GM12892 (cell line): ENCODE results near the gene PMEPA1.

Source experiments
- DNase-seq: peaks from one replicate; pipeline ENCODE4 v3.0.0; 2011; ENCODE audit not compliant: insufficient read length
- FAIRE-seq: peaks from 2 replicates; lab custom pipeline; 2011; peaks lifted over from hg19 to GRCh38; lab: Jason Lieb, UNC
- POLR2A ChIP-seq: IDR thresholded peaks from 2 replicates; pipeline ENCODE4 v1.6.1; 2011; ENCODE audit warnings: low read depth, low read length, control low read depth
- POLR2AphosphoS5 ChIP-seq: IDR thresholded peaks from 2 replicates; pipeline ENCODE4 v1.6.1; 2011; ENCODE audit warnings: low read depth, low read length, control low read depth
- TAF1 ChIP-seq: IDR thresholded peaks from 2 replicates; pipeline ENCODE4 v1.6.1; 2011; ENCODE audit warnings: low read depth, mild to moderate bottlenecking, control low read depth, low read length, borderline replicate concordance

The PMEPA1 gene

GRCh38 chr20:57707320-57707719 lies 2.5 kb downstream of the PMEPA1 start:
- TF ChIP-seq POLR2A = no peak
- TF ChIP-seq TAF1 = no peak
- no peak for TF ChIP-seq POLR2AphosphoS5
- FAIRE-seq (no peak), DNase-seq (no peak)

GRCh38 chr20:57705127-57705899 lies 4.5 kb downstream of the PMEPA1 start:
- FAIRE-seq (no peak), DNase-seq (no peak)
- TF ChIP-seq POLR2AphosphoS5 = no peak
- no peak for TF ChIP-seq TAF1
- TF ChIP-seq POLR2A = no peak

DNA sequence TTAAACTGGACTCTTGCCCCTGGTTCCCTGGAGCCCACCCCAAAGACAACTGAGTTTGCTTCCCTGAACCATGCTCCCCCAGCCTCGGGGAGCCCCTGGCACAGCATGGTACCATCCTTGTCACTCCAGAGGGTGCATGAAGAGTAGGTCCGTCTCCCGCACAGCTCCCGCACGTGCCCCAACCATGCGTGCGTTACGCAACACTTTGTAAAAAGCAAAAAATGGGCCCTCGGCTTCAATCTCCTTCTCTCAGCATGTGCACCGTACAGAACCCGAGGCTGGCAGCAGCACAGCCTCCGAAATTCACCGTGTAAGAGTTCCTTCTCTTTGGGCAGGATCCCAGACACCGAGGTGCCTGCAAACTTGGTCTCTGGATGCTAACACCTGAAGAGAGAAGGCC lies 5.6 kb downstream of the PMEPA1 start:
- TF ChIP-seq TAF1 = no peak
- TF ChIP-seq POLR2AphosphoS5 = no peak
- no peak for DNase-seq
- FAIRE-seq = no peak

- DNase-seq (no peak), FAIRE-seq (no peak)
- no peak for TF ChIP-seq POLR2AphosphoS5
- no peak for TF ChIP-seq TAF1
- no peak for TF ChIP-seq POLR2A
These were observed 6.8 kb downstream of the PMEPA1 start for GRCh38 chr20:57703013-57703412.

DNA sequence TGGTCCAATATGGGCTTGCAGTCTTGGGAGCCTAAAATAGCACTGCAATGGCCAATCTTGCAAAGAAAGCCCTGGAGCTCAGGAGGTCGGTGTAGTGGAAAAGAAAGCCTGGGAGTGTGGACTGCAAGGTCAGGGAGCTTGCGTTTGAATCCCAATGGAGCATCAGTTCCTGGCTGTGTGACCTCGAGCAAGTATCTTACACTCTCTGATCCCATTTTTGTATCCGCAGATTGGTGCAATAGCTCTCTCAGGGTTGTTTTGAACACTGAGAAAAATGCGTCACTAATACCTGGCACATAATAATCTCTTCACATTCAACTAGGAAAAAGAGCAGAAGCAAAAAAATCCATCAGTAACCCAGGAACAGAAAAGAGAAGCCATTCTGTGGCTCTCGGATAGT lies 7.3 kb downstream of the PMEPA1 start:
- DNase-seq (no peak), FAIRE-seq (no peak)
- no peak for TF ChIP-seq TAF1
- TF ChIP-seq POLR2AphosphoS5 = no peak
- no peak for TF ChIP-seq POLR2A

- DNase-seq (no peak), FAIRE-seq (no peak)
- no peak for TF ChIP-seq POLR2AphosphoS5
- no peak for TF ChIP-seq POLR2A
- no peak for TF ChIP-seq TAF1
These were observed 7.7 kb downstream of the PMEPA1 start for GRCh38 chr20:57702091-57702490.

DNA sequence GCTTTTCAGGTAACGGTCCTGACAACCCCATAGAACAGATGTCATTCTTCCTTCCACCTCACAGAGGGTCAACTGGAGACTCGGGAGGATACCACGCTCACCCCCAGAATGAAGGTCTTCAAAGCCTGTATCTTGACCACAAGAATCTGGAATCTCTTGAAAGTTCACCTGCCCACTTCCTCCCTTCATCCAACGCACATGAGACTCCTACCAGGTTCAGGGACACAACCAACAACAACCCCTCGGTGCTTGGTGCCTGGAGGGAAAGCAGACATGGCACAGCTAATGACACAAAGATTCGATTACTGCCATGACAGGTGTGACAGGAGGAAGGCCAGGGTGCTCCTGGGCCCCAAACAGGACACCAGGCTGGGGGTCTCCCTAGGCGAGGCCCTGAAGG lies 8.2 kb downstream of the PMEPA1 start:
- TF ChIP-seq POLR2A = no peak
- no peak for TF ChIP-seq POLR2AphosphoS5
- no peak for TF ChIP-seq TAF1
- FAIRE-seq (no peak), DNase-seq (no peak)

- FAIRE-seq = no peak
- DNase-seq = no peak
- TF ChIP-seq POLR2AphosphoS5 (no peak), TAF1 (no peak), POLR2A (no peak)
These were observed 8.7 kb downstream of the PMEPA1 start for GRCh38 chr20:57701090-57701489.

DNA sequence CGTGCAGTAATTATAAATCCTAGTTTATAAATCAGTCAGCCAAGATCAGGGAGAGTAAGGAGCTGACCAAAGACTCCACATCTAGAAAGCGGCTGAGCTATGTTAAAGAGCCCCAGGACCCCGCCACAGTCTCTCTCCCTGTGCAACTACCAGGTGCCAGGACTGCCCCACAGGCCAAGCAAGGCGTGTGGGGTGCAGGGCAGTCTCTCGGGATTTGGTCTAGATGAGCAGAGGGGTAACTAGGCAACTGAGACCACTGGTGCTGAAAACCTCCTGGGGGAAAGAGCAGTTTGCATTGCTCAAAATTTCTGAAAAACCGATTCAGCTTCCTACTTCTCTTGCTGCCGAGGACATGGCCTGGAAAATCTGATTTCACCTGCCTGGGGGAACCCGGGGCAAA lies 10.4 kb downstream of the PMEPA1 start:
- no peak for TF ChIP-seq POLR2A
- TF ChIP-seq POLR2AphosphoS5 = no peak
- no peak for TF ChIP-seq TAF1
- DNase-seq (no peak), FAIRE-seq (no peak)

DNA sequence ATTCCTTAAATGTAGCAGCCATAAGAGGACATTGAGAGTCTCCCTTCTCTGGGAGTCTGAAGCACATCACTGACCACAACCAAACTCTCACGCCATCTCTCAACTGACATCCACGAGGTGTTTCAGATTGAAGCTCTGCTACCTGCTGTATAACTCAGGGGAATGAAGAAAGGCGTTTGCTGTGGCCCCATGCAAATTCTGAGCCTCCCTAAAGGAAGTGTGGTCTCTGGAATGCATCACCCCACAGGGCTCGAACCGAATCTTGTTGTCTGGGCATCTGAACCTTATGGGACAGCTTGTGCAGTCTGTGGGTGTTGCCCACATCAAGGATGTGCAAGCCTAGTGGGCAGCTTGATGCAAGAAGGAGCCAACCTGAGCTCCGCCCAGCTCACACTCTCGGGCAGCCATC lies 10.9 kb downstream of the PMEPA1 start:
- TF ChIP-seq POLR2A (no peak), TAF1 (no peak), POLR2AphosphoS5 (no peak)
- DNase-seq = no peak
- FAIRE-seq = peak; percentile 86

- DNase-seq = no peak
- TF ChIP-seq POLR2AphosphoS5 = no peak
- TF ChIP-seq TAF1 = no peak
- no peak for TF ChIP-seq POLR2A
- FAIRE-seq = no peak
These were observed 11.5 kb downstream of the PMEPA1 start for GRCh38 chr20:57698116-57698866.
